ENCODE data around the gene KLRC4. TPM values are rescaled to one million over a fixed set of nuclear protein-coding genes. Genes with fewer than 3 reads are reported as not detected.

KLRC4 gene
- total RNA-seq, 2 donors from 2014 or later, result not detected

DNA sequence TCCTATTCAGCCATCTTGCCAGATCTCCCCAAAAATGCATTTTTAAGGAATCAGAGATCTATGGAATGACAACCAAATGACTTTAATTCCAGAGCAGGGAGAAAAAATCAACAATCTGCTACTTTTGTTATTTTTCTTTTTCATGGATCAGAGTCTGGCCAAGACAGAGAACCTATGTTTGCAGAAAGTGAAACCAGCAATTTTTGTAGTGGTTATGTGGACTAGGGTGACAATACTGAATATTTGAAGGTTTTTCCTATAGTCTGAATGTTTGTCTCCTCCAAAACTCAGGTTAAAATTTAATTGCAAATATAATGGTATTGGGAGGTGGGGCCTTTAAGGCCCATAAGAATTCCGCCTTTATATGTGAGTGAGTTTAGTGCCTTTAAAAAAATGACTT lies 50.6 kb downstream of the KLRC4 start:
- intact Hi-C loops (cut with DNase I), result no loop called here
- Histone ChIP-seq H3K27ac (no peak overlapping the region), H3K9me3 (no peaks in the 10 kb centered on the region), H3K4me3 (no peak overlapping the region), H3K27me3 (no peaks in the 10 kb centered on the region), H3K4me1 (peaks cover 10% of the 10 kb centered on the region), H3K36me3 (replicated peaks in 1 of 2; ENCODE audit: insufficient read depth in 1 of 2, low read depth in 2 of 2) (no peaks in the 10 kb centered on the region)
- 100% methylated on average over 1 of the region's 1 CpG for WGBS, 2 donors
- TF ChIP-seq, protein P1, sequence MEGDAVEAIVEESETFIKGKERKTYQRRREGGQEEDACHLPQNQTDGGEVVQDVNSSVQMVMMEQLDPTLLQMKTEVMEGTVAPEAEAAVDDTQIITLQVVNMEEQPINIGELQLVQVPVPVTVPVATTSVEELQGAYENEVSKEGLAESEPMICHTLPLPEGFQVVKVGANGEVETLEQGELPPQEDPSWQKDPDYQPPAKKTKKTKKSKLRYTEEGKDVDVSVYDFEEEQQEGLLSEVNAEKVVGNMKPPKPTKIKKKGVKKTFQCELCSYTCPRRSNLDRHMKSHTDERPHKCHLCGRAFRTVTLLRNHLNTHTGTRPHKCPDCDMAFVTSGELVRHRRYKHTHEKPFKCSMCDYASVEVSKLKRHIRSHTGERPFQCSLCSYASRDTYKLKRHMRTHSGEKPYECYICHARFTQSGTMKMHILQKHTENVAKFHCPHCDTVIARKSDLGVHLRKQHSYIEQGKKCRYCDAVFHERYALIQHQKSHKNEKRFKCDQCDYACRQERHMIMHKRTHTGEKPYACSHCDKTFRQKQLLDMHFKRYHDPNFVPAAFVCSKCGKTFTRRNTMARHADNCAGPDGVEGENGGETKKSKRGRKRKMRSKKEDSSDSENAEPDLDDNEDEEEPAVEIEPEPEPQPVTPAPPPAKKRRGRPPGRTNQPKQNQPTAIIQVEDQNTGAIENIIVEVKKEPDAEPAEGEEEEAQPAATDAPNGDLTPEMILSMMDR (IDR thresholded peaks at IDR 0.05), result no peak
- no peak for TF ChIP-seq POLR2A (IDR thresholded peaks at IDR 0.05)
- DNase-seq, result no peak
- ATAC-seq, result no peak

DNA sequence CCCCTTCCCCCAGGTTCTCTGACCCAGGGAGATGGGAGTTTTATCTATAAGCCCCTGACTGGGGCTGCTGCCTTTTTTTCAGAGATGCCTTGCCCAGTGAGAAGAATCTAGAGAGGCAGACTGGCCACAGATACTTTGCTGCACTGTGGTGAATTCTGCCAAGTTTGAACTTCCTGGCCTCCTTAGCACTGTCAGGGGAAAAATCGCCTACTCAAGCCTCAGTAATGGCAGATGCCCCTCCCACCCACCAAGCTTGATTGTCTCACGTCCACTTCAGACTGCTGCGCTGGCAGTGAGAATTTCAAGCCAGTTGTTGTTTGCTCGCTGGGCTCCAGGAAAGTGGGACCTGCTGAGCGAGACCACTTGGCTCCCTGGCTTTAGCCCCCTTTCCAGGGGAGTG lies 51.4 kb downstream of the KLRC4 start:
- Histone ChIP-seq H3K4me3 (no peak overlapping the region), H3K27ac (no peak overlapping the region), H3K4me1 (peaks cover 10% of the 10 kb centered on the region), H3K36me3 (replicated peaks in 1 of 2; ENCODE audit: insufficient read depth in 1 of 2, low read depth in 2 of 2) (no peaks in the 10 kb centered on the region), H3K27me3 (no peaks in the 10 kb centered on the region), H3K9me3 (no peaks in the 10 kb centered on the region)
- TF ChIP-seq POLR2A (IDR thresholded peaks at IDR 0.05), result no peak
- TF ChIP-seq, protein P1 (IDR thresholded peaks at IDR 0.05), result no peak
- WGBS, 2 donors, result 69 to 93% methylated on average over 5 of the region's 5 CpGs
- DNase-seq (no peak), ATAC-seq (no peak)
- intact Hi-C loops (cut with DNase I), result no loop called here

Other genes with a start within 250 kb of the KLRC4 start
- gene OLR1, start 237.6 kb downstream of the KLRC4 start, total RNA-seq, result 1 to 10 TPM in 1 of 2 donors, under 1 TPM in 1; 0.66 to 5.7 TPM
- under 1 TPM in 1 of 2 donors, not detected in 1; 0.26 TPM for gene TMEM52B, start 230.7 kb downstream of the KLRC4 start, total RNA-seq
- 10 to 100 TPM; 51.4 to 86.9 TPM for gene GABARAPL1, start 196.9 kb downstream of the KLRC4 start, total RNA-seq
- under 1 TPM; under 0.01 to 0.78 TPM for gene KLRD1, start 101.9 kb downstream of the KLRC4 start, total RNA-seq
- 1 to 10 TPM in 1 of 2 donors, not detected in 1; 1.3 TPM for gene KLRK1, start 19.7 kb downstream of the KLRC4 start, total RNA-seq
- gene KLRC3, start 10.8 kb upstream of the KLRC4 start, total RNA-seq, result not detected
- under 1 TPM; 0.52 to 0.66 TPM for gene KLRC2, start 26.3 kb upstream of the KLRC4 start, total RNA-seq
- gene KLRC1, start 43.6 kb upstream of the KLRC4 start, total RNA-seq, result under 1 TPM in 1 of 2 donors, not detected in 1; 0.52 TPM
- gene EIF2S3B, start 96.1 kb upstream of the KLRC4 start, total RNA-seq, result under 1 TPM in 1 of 2 donors, not detected in 1; 0.26 TPM
- gene MAGOHB, start 203.9 kb upstream of the KLRC4 start, total RNA-seq, result 10 to 100 TPM; 16.9 to 17.5 TPM